Mucosa of rectum (tissue), 2 donors: ENCODE measurements around the gene CFAP299.

Experiments
- H3K27ac ChIP-seq, 2 donors: one replicate each; pipeline ENCODE4 v1.7.0; 2013; ENCODE audit warnings: inconsistent platforms in 2 of 2, low read depth in 2 of 2, low read length in 2 of 2
- H3K27me3 ChIP-seq, 2 donors: one replicate each; pipeline ENCODE4 v1.7.0; 2013; ENCODE audit warnings: low read length in 2 of 2; ENCODE audit not compliant: control insufficient read depth in 2 of 2, insufficient read depth in 2 of 2
- H3K36me3 ChIP-seq, 2 donors: one replicate each; pipeline ENCODE4 v1.7.0; 2013; ENCODE audit warnings: low read length in 2 of 2; ENCODE audit not compliant: control insufficient read depth in 2 of 2, insufficient read depth in 2 of 2
- H3K4me1 ChIP-seq, 2 donors: one replicate each; pipeline ENCODE4 v1.7.0; 2013; ENCODE audit warnings: low read length in 2 of 2, mild to moderate bottlenecking in 1 of 2; ENCODE audit not compliant: control insufficient read depth in 2 of 2, insufficient read depth in 2 of 2
- H3K4me3 ChIP-seq, 2 donors: one replicate each; pipeline ENCODE4 v1.7.0; 2013; ENCODE audit warnings: low read length in 2 of 2
- H3K9ac ChIP-seq, 2 donors: one replicate each; pipeline ENCODE4 v1.7.0; 2013; ENCODE audit warnings: low read length in 2 of 2, low read depth in 1 of 2, mild to moderate bottlenecking in 1 of 2
- H3K9me3 ChIP-seq, 2 donors: one replicate each; pipeline ENCODE4 v1.7.0; 2013; ENCODE audit warnings: low read length in 2 of 2; ENCODE audit not compliant: control insufficient read depth in 2 of 2
- donor health status: healthy.
- donor health status: Normal muscosa, but diverticular disease.

Gene CFAP299

GRCh38 chr4:80948995-80949394 is 613.5 kb downstream of the CFAP299 start:
- Histone ChIP-seq H3K27me3 (no peaks in the 10 kb centered on the region), H3K9ac (no peak overlapping the region), H3K4me3 (no peak overlapping the region)

GRCh38 chr4:80956421-80956820 is 620.9 kb downstream of the CFAP299 start:
- H3K36me3 ChIP-seq: no peaks in the 10 kb centered on the region
- no peak overlapping the region for H3K4me3 ChIP-seq

More at GRCh38 chr4:80948995-80949394, 613.5 kb downstream of the CFAP299 start:
- H3K27ac ChIP-seq: no peak overlapping the region
- H3K9me3 ChIP-seq: no peaks in the 10 kb centered on the region
- H3K4me1 ChIP-seq: no peaks in the 10 kb centered on the region
- no peaks in the 10 kb centered on the region for H3K36me3 ChIP-seq

GRCh38 chr4:80963051-80963450 is 627.5 kb downstream of the CFAP299 start:
- H3K27ac ChIP-seq: no peak overlapping the region
- no peaks in the 10 kb centered on the region for H3K9me3 ChIP-seq
- no peak overlapping the region for H3K4me3 ChIP-seq
- no peaks in the 10 kb centered on the region for H3K4me1 ChIP-seq
- no peaks in the 10 kb centered on the region for H3K27me3 ChIP-seq
- H3K9ac ChIP-seq: no peak overlapping the region
- H3K36me3 ChIP-seq: no peaks in the 10 kb centered on the region

More at GRCh38 chr4:80956421-80956820, 620.9 kb downstream of the CFAP299 start:
- Histone ChIP-seq H3K9ac (no peak overlapping the region), H3K27me3 (no peaks in the 10 kb centered on the region), H3K27ac (no peak overlapping the region), H3K9me3 (no peaks in the 10 kb centered on the region), H3K4me1 (no peaks in the 10 kb centered on the region)

GRCh38 chr4:80967346-80967745 is 631.8 kb downstream of the CFAP299 start:
- Histone ChIP-seq H3K27me3 (no peaks in the 10 kb centered on the region), H3K9me3 (no peaks in the 10 kb centered on the region), H3K4me3 (no peak overlapping the region), H3K36me3 (no peaks in the 10 kb centered on the region), H3K9ac (no peak overlapping the region), H3K27ac (no peak overlapping the region), H3K4me1 (no peaks in the 10 kb centered on the region)

- H3K4me1 ChIP-seq: no peaks in the 10 kb centered on the region
- H3K9me3 ChIP-seq: no peaks in the 10 kb centered on the region
- H3K27ac ChIP-seq: no peak overlapping the region
- no peaks in the 10 kb centered on the region for H3K36me3 ChIP-seq
- H3K9ac ChIP-seq: no peak overlapping the region
- no peak overlapping the region for H3K4me3 ChIP-seq
- H3K27me3 ChIP-seq: no peaks in the 10 kb centered on the region
Measured at GRCh38 chr4:80980239-80980638, 644.7 kb downstream of the CFAP299 start.

- no peaks in the 10 kb centered on the region for H3K9me3 ChIP-seq
- no peak overlapping the region for H3K9ac ChIP-seq
- no peaks in the 10 kb centered on the region for H3K4me1 ChIP-seq
- H3K27me3 ChIP-seq: no peaks in the 10 kb centered on the region
- H3K36me3 ChIP-seq: no peaks in the 10 kb centered on the region
- H3K27ac ChIP-seq: no peak overlapping the region
- H3K4me3 ChIP-seq: no peak overlapping the region
Measured at GRCh38 chr4:80986011-80986410, 650.5 kb downstream of the CFAP299 start.

GRCh38 chr4:80989921-80990544 is 654.5 kb downstream of the CFAP299 start:
- H3K4me3 ChIP-seq: no peak overlapping the region
- H3K9me3 ChIP-seq: no peaks in the 10 kb centered on the region
- no peaks in the 10 kb centered on the region for H3K27me3 ChIP-seq
- H3K36me3 ChIP-seq: no peaks in the 10 kb centered on the region
- H3K9ac ChIP-seq: no peak overlapping the region
- H3K4me1 ChIP-seq: no peaks in the 10 kb centered on the region
- H3K27ac ChIP-seq: no peak overlapping the region

- no peaks in the 10 kb centered on the region for H3K27me3 ChIP-seq
- H3K4me1 ChIP-seq: no peaks in the 10 kb centered on the region
- no peaks in the 10 kb centered on the region for H3K9me3 ChIP-seq
- H3K9ac ChIP-seq: no peak overlapping the region
- no peak overlapping the region for H3K4me3 ChIP-seq
- H3K27ac ChIP-seq: no peak overlapping the region
- H3K36me3 ChIP-seq: no peaks in the 10 kb centered on the region
Measured at GRCh38 chr4:80990851-80991250, 655.3 kb downstream of the CFAP299 start.

GRCh38 chr4:80999943-81000342 is 664.4 kb downstream of the CFAP299 start:
- H3K4me3 ChIP-seq: no peak overlapping the region
- no peaks in the 10 kb centered on the region for H3K36me3 ChIP-seq
- no peak overlapping the region for H3K27ac ChIP-seq
- no peaks in the 10 kb centered on the region for H3K4me1 ChIP-seq
- no peaks in the 10 kb centered on the region for H3K27me3 ChIP-seq
- H3K9me3 ChIP-seq: no peaks in the 10 kb centered on the region
- H3K9ac ChIP-seq: no peak overlapping the region

GRCh38 chr4:81003597-81004111 is 668.1 kb downstream of the CFAP299 start:
- Histone ChIP-seq H3K4me1 (no peaks in the 10 kb centered on the region), H3K9me3 (no peaks in the 10 kb centered on the region), H3K9ac (no peak overlapping the region), H3K4me3 (no peak overlapping the region), H3K36me3 (no peaks in the 10 kb centered on the region), H3K27me3 (no peaks in the 10 kb centered on the region), H3K27ac (peak overlapping the region in 1 of 2 donors; percentile 39)
